Measurements from ENCODE around the gene STXBP2.
A peak's percentile ranks its signal among the peaks of the same experiment; 100 is the strongest.

The STXBP2 gene

GRCh38 chr19:7636691-7637373 is at the start of gene STXBP2:
TSS of gene STXBP2 (plus strand) at chr19:7637110. CDS start at chr19:7637150, 40 bp downstream.
- DNase-seq, result peak; percentile 92

DNA sequence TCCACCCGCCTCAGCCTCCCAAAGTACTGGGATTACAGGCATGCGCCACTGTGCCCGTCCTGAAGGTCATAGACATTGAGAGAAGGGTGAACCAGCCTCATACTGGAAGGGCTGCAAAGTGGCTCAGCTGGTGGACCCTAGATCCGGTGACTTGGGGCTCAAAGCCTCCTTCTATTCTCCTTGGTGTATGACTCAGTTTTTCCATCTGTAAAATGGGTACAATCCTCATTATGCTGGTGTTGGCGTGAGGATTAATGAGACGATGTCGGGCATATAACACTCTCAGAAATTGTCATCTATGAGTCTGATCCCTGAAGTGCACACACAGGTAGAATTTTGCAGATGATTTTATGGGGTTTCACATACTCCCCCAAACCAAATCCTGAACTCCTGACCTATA is 47.1 kb upstream of the STXBP2 start:
- no peak for DNase-seq

- no peak for DNase-seq
Observed at GRCh38 chr19:7590256-7590655, 46.7 kb upstream of the STXBP2 start.

DNA sequence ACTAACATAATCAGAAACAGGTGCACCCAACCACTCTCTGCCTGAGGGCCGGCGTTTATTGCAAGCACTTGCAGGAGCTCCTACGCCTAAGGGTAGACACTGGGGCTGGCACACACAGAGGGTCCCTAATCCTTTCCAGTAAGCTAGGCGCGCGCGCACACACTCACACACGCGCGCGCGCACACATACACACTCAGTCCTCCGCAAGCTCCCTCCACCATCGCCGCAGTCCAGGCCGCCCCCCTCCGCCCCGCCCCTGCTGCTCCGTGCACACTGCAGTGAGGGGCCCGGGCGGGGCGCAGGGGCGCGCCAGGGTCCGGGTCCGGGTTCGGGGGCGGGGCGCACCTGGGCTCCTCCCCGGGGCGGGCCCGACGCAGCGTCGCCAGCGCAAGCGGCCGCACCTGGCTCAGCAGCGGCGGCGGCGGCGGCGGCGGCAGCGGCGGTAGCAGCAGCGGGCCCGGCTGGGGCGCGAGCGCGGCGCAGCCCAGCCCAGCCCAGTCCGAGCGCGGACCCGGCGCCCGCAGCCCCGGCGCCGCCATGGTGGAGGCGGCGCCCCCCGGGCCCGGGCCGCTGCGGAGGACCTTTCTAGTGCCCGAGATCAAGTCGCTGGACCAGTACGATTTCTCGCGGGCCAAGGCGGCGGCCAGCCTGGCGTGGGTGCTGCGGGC is 41.3 kb upstream of the STXBP2 start, which contains the start of gene CAMSAP3:
Gene CAMSAP3 (plus strand): TSS at position 398 of the 668 bp plus-strand sequence. CDS start 140 bp downstream, at position 538.
- peak; percentile 20 for DNase-seq

GRCh38 chr19:7596211-7596937 is 40.5 kb upstream of the STXBP2 start:
- DNase-seq, result no peak

- DNase-seq, result no peak
Observed at GRCh38 chr19:7597689-7598088, 39.2 kb upstream of the STXBP2 start.

DNA sequence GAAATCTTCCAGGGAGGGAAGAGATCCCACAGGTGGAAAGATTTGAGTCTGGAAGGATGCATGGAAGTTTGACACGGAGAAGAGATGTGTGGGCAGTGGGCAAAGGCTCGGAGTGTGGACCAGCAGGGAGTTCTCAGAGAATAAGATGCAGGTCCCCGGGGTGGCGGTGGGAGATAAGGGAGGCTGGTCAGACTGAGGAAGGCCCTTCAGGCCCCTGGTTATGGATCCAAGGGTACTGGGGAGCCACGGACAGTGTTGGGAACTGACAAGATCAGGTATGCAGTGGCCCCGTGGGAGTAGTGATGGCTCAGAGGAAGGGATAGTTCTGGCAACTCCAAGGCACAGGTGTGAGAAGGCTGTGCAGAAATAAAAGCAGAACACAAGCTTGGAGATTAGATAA is 38.7 kb upstream of the STXBP2 start:
- no peak for DNase-seq

DNA sequence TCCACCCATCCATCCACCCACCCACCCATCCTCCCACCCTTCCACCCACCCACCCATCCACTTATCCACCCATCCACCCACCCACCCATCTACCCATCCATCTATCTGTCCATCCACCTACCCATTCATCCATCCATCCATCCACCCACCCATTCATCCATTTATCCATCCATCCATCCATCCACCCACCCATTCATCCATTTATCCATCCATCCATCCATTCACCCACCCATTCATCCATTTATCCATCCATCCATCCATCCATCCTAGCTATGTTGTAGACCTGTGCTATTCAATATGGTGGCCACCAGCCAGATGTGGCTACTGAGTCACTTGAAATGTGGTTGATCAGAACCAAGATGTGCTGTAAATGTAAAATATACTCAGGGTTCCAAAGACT is 36.2 kb upstream of the STXBP2 start:
- DNase-seq, result no peak

DNA sequence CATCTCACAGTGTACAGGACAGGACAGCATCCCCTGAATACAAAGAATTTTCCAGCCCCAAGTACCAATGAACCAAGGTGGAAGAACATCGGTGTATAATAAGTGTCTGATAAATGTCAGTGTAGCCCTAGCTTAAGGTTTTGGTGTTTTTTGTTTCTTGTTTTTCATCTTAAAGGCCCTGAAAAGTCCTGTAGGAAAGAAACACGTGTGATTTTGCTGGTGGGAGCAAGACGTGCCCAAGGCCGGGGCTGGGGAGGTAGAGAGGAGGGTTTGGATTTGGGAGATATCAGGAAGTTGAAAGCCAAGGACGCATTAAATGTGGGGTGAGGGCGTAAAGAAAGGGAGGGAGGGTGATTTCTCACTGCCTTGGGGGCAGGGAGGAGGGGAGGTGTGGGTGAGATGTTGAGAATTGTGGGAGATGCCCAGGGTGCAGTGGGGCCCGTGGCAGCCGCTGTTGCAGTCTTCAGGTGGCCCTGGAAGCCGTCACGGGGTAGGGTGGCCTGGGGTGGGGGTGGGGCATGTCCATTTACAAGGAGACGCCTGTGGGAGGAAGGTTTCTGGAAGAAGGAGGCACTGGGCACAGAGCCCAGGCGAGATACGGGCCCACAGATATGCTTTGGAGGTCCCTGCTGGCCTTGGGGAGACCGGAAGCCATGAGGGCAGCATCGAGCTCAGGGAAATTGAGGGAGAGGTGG is 34.5 kb upstream of the STXBP2 start:
- DNase-seq, result no peak

DNA sequence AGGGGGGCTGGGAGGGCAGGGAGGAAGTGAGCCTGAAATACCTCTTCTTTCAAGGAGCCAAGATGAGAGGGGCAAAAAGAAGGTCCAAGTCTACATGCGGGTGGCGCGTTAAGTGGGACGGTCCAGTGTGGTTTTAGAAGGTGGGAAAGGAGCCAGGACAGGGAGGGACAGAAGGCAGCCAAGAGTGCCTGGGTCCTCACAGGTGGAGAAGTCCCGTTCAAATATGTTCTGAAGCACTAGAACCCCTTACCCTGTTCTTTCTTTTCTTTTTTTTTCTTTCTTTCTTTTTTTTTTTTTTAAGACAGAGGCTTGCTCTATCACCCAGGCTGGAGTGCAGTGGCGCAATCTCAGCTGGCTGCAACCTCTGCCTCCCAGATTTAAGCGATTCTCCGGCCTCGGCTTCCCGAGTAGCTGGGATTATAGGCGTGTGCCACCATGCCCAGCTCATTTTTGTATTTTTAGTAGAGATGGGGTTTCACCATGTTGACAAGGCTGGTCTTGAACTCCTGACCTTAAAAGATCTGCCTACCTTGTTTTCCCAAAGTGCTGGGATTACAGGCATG is 33.9 kb upstream of the STXBP2 start:
- no peak for DNase-seq

GRCh38 chr19:7603919-7604318 is 33.0 kb upstream of the STXBP2 start:
- DNase-seq, result no peak

DNA sequence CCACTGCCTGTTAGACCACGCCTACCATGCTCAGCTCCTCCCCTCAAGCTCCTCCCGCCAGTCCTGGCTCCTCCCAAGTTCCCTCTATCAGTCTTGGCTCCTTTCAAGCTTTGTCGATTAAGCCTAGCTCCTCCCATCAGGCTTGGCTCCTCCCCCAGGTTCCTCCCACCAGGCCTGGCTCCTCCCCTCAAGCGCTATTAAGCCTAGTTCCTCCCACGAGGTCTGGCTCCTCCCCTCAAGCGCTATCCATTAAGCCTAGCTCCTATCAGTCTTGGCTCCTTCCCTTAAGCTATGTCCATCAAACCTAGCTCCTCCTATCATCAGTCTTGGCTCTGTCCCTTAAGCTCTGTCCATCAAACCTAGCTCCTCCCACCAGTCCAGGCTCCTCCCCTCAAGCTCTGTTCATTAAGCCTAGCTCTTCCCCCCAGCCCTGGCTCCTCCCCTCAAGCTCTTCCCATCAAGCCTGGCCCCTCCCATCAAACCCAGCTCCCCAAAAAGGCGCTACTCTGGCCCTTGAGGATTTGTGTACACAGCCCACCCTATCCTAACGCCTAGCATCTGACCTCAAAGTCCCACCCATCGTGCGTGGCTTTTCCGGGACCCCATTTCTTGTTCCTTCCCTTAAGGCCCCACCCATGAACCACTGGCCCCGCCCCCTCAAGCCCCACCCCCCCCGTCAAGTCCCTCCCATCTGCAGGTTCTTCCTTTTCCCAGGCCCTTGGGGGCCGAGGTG is 31.3 kb upstream of the STXBP2 start:
- DNase-seq, result peak; percentile 42

- DNase-seq, result no peak
Observed at GRCh38 chr19:7606289-7606688, 30.6 kb upstream of the STXBP2 start.

- no peak for DNase-seq
Observed at GRCh38 chr19:7607212-7607873, 29.6 kb upstream of the STXBP2 start.

GRCh38 chr19:7607874-7608560 is 28.9 kb upstream of the STXBP2 start:
- no peak for DNase-seq

- DNase-seq, result no peak
Observed at GRCh38 chr19:7610491-7611240, 26.2 kb upstream of the STXBP2 start.

GRCh38 chr19:7611541-7612279 is 25.2 kb upstream of the STXBP2 start:
- no peak for DNase-seq

GRCh38 chr19:7612282-7613274 is 24.3 kb upstream of the STXBP2 start:
- no peak for DNase-seq
